Measurements from ENCODE around the gene LRRC32. TPM values are rescaled to one million over a fixed set of nuclear protein-coding genes. Genes with fewer than 3 reads are reported as not detected.

The LRRC32 gene
- total and polyA plus RNA-seq, 2 donors (not counting 1 experiment from before 2014, with no cell fraction given), result 19.2 to 103 TPM

GRCh38 chr11:76667271-76667818 lies 3.2 kb downstream of the LRRC32 start:
- Histone ChIP-seq H3K4me3 (replicated peaks in 1 of 4; ENCODE audit: control extremely low read depth in 1 of 4, insufficient read depth in 1 of 4, low read depth in 3 of 4, low read length in 4 of 4) (peak overlapping the region in 2 of 4 experiments; percentile 12 to 68), H3K36me3 (ENCODE audit: control insufficient read depth, insufficient read depth, low read length) (peaks cover 3% of the 10 kb centered on the region), H3K9me3 (ENCODE audit: control insufficient read depth, insufficient read depth, low read depth, low read length) (no peaks in the 10 kb centered on the region), H3K27me3 (ENCODE audit: control insufficient read depth, insufficient read depth, low read length) (peaks cover 4% of the 10 kb centered on the region), H3K79me2 (ENCODE audit: control insufficient read depth, insufficient read depth, low read length) (peaks cover 39% of the 10 kb centered on the region), H3K4me1 (ENCODE audit: control insufficient read depth, extremely low read depth, insufficient read depth, low read length) (peaks cover 6% of the 10 kb centered on the region), H3K27ac (ENCODE audit: insufficient read depth, low read length) (peak overlapping the region; percentile 21), H3K4me2 (ENCODE audit: extremely low read depth, insufficient read depth, low read length) (peak overlapping the region; percentile 30), H4K20me1 (ENCODE audit: control insufficient read depth, extremely low read depth, insufficient read depth, low read length) (no peaks in the 10 kb centered on the region), H3K9ac (ENCODE audit: insufficient read depth, low read length) (peak overlapping the region; percentile 0), H2AFZ (ENCODE audit: low read length) (no peak overlapping the region)
- TF ChIP-seq EZH2 (IDR thresholded peaks at IDR 0.05; ENCODE audit: low read length, missing control alignments), result no peak
- TF ChIP-seq, protein P1, sequence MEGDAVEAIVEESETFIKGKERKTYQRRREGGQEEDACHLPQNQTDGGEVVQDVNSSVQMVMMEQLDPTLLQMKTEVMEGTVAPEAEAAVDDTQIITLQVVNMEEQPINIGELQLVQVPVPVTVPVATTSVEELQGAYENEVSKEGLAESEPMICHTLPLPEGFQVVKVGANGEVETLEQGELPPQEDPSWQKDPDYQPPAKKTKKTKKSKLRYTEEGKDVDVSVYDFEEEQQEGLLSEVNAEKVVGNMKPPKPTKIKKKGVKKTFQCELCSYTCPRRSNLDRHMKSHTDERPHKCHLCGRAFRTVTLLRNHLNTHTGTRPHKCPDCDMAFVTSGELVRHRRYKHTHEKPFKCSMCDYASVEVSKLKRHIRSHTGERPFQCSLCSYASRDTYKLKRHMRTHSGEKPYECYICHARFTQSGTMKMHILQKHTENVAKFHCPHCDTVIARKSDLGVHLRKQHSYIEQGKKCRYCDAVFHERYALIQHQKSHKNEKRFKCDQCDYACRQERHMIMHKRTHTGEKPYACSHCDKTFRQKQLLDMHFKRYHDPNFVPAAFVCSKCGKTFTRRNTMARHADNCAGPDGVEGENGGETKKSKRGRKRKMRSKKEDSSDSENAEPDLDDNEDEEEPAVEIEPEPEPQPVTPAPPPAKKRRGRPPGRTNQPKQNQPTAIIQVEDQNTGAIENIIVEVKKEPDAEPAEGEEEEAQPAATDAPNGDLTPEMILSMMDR (conservative IDR thresholded peaks at IDR 0.05 in 1 of 2, IDR thresholded peaks at IDR 0.05 in 1 of 2; ENCODE audit: low read depth in 1 of 2, low read length in 2 of 2), result no peak
- no peak for DNase-seq (ENCODE audit: low read depth in 2 of 2)

- no peaks in the 10 kb centered on the region for H4K20me1 ChIP-seq (ENCODE audit: control insufficient read depth, extremely low read depth, insufficient read depth, low read length)
- H3K4me2 ChIP-seq (ENCODE audit: extremely low read depth, insufficient read depth, low read length), result peak overlapping the region; percentile 30
- TF ChIP-seq, protein P1 (conservative IDR thresholded peaks at IDR 0.05 in 1 of 2, IDR thresholded peaks at IDR 0.05 in 1 of 2; ENCODE audit: low read depth in 1 of 2, low read length in 2 of 2), result no peak
- TF ChIP-seq EZH2 (IDR thresholded peaks at IDR 0.05; ENCODE audit: low read length, missing control alignments), result no peak
- peaks cover 4% of the 10 kb centered on the region for H3K27me3 ChIP-seq (ENCODE audit: control insufficient read depth, insufficient read depth, low read length)
- H3K27ac ChIP-seq (ENCODE audit: insufficient read depth, low read length), result peak overlapping the region; percentile 21
- no peak overlapping the region for H2AFZ ChIP-seq (ENCODE audit: low read length)
- H3K9ac ChIP-seq (ENCODE audit: insufficient read depth, low read length), result peak overlapping the region; percentile 10
- peaks cover 3% of the 10 kb centered on the region for H3K36me3 ChIP-seq (ENCODE audit: control insufficient read depth, insufficient read depth, low read length)
- peak overlapping the region in 2 of 4 experiments; percentile 12 to 68 for H3K4me3 ChIP-seq (replicated peaks in 1 of 4; ENCODE audit: control extremely low read depth in 1 of 4, insufficient read depth in 1 of 4, low read depth in 3 of 4, low read length in 4 of 4)
- no peak for DNase-seq (ENCODE audit: low read depth in 2 of 2)
- H3K79me2 ChIP-seq (ENCODE audit: control insufficient read depth, insufficient read depth, low read length), result peaks cover 39% of the 10 kb centered on the region
- no peaks in the 10 kb centered on the region for H3K9me3 ChIP-seq (ENCODE audit: control insufficient read depth, insufficient read depth, low read depth, low read length)
- peaks cover 6% of the 10 kb centered on the region for H3K4me1 ChIP-seq (ENCODE audit: control insufficient read depth, extremely low read depth, insufficient read depth, low read length)
These were observed 3.7 kb downstream of the LRRC32 start for GRCh38 chr11:76666830-76667229.

GRCh38 chr11:76666408-76666807 lies 4.1 kb downstream of the LRRC32 start:
- H3K9me3 ChIP-seq (ENCODE audit: control insufficient read depth, insufficient read depth, low read depth, low read length), result no peaks in the 10 kb centered on the region
- peak overlapping the region in 1 of 4 experiments; percentile 68 for H3K4me3 ChIP-seq (replicated peaks in 1 of 4; ENCODE audit: control extremely low read depth in 1 of 4, insufficient read depth in 1 of 4, low read depth in 3 of 4, low read length in 4 of 4)
- H4K20me1 ChIP-seq (ENCODE audit: control insufficient read depth, extremely low read depth, insufficient read depth, low read length), result no peaks in the 10 kb centered on the region
- H3K4me2 ChIP-seq (ENCODE audit: extremely low read depth, insufficient read depth, low read length), result no peak overlapping the region
- H2AFZ ChIP-seq (ENCODE audit: low read length), result no peak overlapping the region
- H3K27me3 ChIP-seq (ENCODE audit: control insufficient read depth, insufficient read depth, low read length), result peaks cover 4% of the 10 kb centered on the region
- no peak overlapping the region for H3K27ac ChIP-seq (ENCODE audit: insufficient read depth, low read length)
- peak overlapping the region; percentile 10 for H3K9ac ChIP-seq (ENCODE audit: insufficient read depth, low read length)
- no peak for TF ChIP-seq EZH2 (IDR thresholded peaks at IDR 0.05; ENCODE audit: low read length, missing control alignments)
- TF ChIP-seq, protein P1 (conservative IDR thresholded peaks at IDR 0.05 in 1 of 2, IDR thresholded peaks at IDR 0.05 in 1 of 2; ENCODE audit: low read depth in 1 of 2, low read length in 2 of 2), result no peak
- peaks cover 3% of the 10 kb centered on the region for H3K36me3 ChIP-seq (ENCODE audit: control insufficient read depth, insufficient read depth, low read length)
- H3K79me2 ChIP-seq (ENCODE audit: control insufficient read depth, insufficient read depth, low read length), result peaks cover 39% of the 10 kb centered on the region
- peak; percentile 38 to 46 for DNase-seq (ENCODE audit: low read depth in 2 of 2)
- H3K4me1 ChIP-seq (ENCODE audit: control insufficient read depth, extremely low read depth, insufficient read depth, low read length), result peaks cover 6% of the 10 kb centered on the region
